NT2/D1 (cell line): ENCODE measurements around the gene RASSF1.

Experiments
- SUZ12 ChIP-seq: IDR thresholded peaks from 2 replicates; pipeline ENCODE4 v1.6.1; 2011; ENCODE audit not compliant: insufficient read length, insufficient read depth; ENCODE audit errors: extremely low read depth
- ZNF274 ChIP-seq: IDR thresholded peaks from 2 replicates; pipeline ENCODE4 v1.6.1; 2011; ENCODE audit warnings: mild to moderate bottlenecking, low read depth, low read length

GRCh38 chr3:50333744-50334328, 6.8 kb downstream of the RASSF1 start:
- no peak for TF ChIP-seq ZNF274
- TF ChIP-seq SUZ12, result no peak
